Ishikawa (cell line): ENCODE measurements around the gene USP47.

ENCODE experiments used
- CEBPB ChIP-seq: IDR thresholded peaks from 2 replicates; pipeline ENCODE4 v1.6.1; 2012
- CREB1 ChIP-seq: IDR thresholded peaks from 2 replicates; pipeline ENCODE4 v1.6.1; 2012; ENCODE audit warnings: low read depth
- EP300 ChIP-seq: IDR thresholded peaks from 2 replicates; pipeline ENCODE4 v1.6.1; 2012; ENCODE audit warnings: borderline replicate concordance
- FOXM1 ChIP-seq: IDR thresholded peaks from 2 replicates; pipeline ENCODE4 v1.6.1; 2012; ENCODE audit warnings: low read depth, borderline replicate concordance
- RAD21 ChIP-seq: IDR thresholded peaks from 2 replicates; pipeline ENCODE4 v1.6.1; 2012; ENCODE audit warnings: low read depth
- TAF1 ChIP-seq: IDR thresholded peaks from 2 replicates; pipeline ENCODE4 v1.6.1; 2012; ENCODE audit warnings: low read depth, mild to moderate bottlenecking
- TCF12 ChIP-seq: IDR thresholded peaks from 2 replicates; pipeline ENCODE4 v1.6.1; 2012; ENCODE audit warnings: low read depth
- ZBTB7A ChIP-seq: IDR thresholded peaks from 2 replicates; pipeline ENCODE4 v1.6.1; 2012; ENCODE audit warnings: low read depth

DNA sequence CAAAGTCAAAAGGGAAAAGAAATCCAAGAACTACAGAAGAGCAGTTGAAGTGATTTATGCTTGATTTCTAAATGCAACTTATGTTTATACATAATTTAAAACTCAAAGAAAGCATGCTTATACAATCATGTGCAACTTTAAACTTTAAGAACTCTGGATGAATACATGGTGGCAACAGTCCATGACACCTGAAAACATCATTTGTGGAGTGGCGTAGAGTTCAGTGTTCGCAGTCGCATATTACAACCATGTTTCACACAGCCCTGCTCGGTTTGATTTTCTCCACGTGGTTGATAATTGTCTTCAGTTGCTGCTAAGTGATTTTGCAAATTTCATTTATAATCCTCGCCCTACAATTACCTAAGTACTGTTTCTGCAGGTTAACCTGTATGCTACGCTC lies 121.3 kb downstream of the USP47 start:
- TF ChIP-seq CEBPB (no peak), TCF12 (no peak), TAF1 (no peak), RAD21 (no peak), FOXM1 (no peak), ZBTB7A (no peak), CREB1 (no peak), EP300 (no peak)
